ENCODE data around the gene ATP6V0D1.
"Not testable (repeated sequence)": the region's sequence is repeated elsewhere in the genome, so short reads cannot be mapped to it uniquely, and the experiment has no call there.

The ATP6V0D1 gene

GRCh38 chr16:67504031-67505021 lies 23.4 kb upstream of the ATP6V0D1 start:
- DNase-seq = peak; percentile 74 to 76

GRCh38 chr16:67499106-67499505 lies 18.1 kb upstream of the ATP6V0D1 start:
- no peak for DNase-seq

DNA sequence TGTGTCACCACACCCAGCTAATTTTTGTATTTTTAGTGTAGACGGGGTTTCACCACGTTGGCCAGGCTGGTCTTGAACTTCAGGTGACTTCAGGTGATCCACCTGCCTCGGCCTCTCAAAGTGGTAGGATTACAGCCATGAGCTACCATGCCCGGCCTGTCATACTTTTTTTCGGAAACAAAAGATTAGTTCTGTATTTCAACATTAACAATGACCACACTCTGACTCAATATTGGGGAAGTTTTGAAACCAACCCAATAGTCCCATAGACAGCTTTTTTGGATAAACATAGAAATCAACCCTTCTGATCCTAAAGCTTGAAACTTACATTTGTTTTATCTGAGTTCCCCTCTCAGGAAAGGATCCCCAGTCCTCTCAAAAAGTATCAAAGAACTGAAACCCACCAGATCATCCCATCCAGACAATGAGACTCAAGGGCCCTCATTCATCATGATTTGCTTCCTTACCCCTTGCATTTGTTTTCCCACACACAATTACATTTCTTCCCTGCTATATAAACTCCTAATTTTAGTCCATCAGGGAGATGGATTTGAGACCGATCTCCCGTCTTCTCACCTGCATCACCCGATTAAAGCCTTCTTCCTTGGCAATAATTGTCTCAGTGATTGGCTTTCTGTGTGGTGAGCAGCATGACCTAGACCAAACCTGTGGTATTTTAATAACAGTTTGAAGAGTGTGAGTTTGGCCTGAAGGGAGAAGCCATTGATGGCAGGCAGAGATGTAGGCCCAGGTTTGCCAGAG lies 9.6 kb upstream of the ATP6V0D1 start:
- DNase-seq = no peak

DNA sequence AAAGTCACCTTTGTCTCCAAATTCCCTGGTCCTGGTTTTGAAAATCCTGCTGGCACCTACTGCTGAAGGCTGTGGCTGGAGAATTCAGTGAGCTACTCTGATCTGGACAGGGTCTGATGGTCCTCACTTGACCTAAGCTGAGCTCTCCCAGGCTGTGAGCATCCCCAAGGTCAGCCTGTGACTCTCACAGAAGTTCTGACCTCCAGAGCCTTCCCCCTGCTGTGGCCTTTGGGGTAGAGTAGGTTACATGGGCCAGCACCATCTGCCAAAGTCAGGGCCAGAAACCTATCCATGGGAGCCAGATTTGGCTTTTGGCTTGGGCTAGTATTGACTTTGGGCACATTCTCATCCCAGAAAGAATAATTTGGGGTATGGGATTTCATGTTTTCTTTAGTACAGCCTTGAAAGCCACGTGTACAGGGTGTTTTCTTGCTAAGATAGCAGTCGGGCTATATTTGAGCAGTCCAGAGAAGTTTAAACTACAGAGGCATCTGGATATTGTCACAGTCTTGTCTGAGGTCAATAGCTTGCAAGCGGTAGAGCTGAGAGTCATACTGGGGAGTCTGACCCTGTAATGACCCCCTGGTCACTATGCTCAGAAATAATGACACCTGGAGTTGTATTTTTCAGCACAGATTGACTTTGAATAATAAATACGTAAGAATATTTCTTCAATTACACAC lies 8.6 kb upstream of the ATP6V0D1 start:
- no peak for DNase-seq

- not testable (repeated sequence) for DNase-seq
These were observed 6.6 kb upstream of the ATP6V0D1 start for GRCh38 chr16:67487561-67487960.

- no peak for DNase-seq
These were observed 5.8 kb upstream of the ATP6V0D1 start for GRCh38 chr16:67486805-67487204.

GRCh38 chr16:67483731-67484525 lies 3.0 kb upstream of the ATP6V0D1 start:
- DNase-seq = no peak

DNA sequence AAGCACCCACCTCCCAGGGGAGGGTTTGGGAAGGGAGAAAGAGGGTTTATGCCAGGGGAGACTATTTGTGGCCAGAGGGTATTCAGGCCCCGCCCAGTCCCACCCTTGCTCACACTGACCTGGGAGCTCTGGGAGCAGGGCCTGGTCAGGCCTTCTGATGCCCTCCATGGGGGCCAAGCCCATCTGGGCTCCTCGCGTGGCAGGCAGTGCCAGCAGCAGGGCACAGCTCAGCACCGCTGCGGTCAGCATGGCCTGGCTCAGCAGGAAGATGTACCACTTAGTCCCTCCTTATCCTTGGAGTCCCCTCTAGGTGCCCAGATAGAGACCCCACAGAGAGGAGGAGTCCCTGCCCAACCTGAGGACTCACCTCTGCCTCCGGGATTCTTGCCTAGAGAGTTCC lies 2.2 kb upstream of the ATP6V0D1 start, which contains the start of gene AGRP:
Gene AGRP, minus strand, starts transcription at position 398 of the 400 bp plus-strand sequence. Its CDS starts 149 bp downstream, at position 249.
- DNase-seq = no peak

DNA sequence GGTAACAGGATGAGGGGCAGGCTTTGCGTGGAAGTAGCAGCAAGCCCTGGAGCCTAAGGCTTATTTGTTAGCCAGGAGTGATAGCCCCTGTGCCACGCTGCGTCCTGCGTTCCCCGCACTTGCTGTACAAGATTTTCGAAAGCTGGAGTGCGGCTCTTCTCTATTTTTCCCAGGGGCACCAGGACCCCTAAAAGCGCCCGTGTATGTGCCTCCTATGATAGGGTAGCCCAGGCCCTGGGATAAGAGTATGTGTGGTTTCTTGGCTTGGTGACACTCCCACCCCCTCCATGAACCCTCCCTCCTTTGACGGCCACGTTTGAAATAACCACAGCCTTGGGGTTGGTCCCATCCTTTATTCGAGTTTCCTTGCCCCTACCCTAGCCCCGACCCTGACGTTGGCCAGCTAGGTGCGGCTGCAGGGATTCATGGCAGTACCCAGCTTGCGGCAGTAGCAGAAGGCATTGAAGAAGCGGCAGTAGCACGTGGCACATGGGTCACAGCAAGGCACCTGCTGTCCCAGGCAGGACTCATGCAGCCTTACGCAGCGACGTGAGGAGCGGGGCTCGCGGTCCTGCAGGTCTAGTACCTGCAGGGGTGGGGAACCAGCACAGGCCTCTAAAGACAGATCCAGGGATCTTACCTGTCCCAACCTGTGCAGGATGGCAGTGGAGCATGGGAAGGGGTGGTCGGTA lies 1.4 kb upstream of the ATP6V0D1 start:
- no peak for DNase-seq

DNA sequence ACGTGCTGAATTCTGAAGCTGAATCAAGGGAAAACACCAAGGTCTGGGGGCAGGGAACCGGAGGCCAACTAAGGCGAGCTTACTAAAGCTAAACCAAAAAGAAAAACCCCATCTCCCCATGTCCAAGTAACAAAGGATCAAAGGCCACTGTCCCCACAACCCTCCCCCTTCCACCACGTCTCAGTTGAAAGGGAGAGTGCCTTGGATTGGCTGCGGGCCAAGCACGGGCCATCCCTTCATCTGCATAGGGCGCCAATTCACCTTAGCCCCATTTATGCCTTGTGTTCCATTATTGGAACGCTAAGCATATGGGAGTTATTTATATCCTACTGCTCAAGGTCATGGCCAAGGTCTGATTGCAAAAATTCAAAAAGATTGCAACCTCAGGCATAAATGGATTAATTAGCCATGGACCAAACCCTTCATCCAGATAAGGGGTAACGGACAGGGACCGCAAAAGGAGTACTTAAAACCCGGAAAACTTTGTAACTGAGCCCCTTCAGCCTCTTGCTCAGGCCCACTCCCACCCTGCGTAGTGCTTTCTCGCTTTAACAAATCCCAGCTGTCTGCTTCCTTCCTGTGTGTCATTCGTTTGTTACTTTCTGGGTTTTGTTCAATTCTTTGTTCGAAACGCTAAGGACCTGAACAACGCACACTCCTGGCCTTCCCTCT lies 740 bp upstream of the ATP6V0D1 start:
- DNase-seq = peak in 1 of 2 donors; percentile 61

- DNase-seq = no peak
These were observed 2.9 kb downstream of the ATP6V0D1 start for GRCh38 chr16:67477960-67478554.

DNA sequence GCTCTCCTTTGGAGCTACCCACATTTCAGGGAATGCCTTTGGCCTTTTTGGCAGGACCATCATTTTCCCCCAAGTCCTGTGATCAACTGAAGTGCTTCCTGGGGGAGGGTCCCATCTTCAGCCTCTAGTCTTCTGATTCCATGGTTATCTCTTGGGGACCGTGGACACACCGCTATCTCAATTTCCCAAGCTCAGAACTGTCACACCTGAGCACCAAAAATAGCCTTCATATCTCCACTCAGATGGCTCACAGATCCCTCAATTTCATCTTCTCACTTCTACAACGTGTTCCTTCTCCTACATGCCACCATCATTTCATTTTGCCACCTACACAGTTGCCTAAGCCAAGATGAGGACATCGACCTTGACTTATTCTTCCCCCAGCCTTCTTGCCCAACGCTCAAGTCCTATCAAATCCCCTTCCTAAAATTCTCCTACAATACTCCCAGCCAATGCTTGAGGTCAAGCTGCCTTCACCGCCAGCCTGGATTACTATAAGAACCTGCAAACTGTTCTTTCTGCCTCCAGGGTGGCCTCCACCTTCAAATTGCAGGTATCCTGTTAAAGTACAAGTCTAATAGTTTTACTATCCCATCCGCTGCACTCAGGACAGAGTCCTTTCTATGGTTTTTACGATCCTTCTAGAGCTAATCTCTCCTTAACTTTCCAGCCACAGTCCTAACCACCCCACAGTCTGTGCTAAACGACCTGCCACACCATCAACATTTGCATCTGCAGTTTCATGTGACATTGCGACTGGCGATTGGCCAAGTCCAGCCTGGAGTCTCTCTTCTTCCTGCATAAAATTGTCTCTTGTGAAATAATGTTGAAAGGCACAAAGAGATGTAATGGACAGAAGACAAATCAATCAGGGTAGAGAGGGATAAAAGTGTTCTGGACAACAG lies 6.2 kb downstream of the ATP6V0D1 start:
- DNase-seq = no peak

GRCh38 chr16:67471758-67472384 lies 9.1 kb downstream of the ATP6V0D1 start:
- no peak for DNase-seq

GRCh38 chr16:67470359-67470758 lies 10.6 kb downstream of the ATP6V0D1 start:
- no peak for DNase-seq

GRCh38 chr16:67468731-67469130 lies 12.2 kb downstream of the ATP6V0D1 start:
- DNase-seq = no peak

DNA sequence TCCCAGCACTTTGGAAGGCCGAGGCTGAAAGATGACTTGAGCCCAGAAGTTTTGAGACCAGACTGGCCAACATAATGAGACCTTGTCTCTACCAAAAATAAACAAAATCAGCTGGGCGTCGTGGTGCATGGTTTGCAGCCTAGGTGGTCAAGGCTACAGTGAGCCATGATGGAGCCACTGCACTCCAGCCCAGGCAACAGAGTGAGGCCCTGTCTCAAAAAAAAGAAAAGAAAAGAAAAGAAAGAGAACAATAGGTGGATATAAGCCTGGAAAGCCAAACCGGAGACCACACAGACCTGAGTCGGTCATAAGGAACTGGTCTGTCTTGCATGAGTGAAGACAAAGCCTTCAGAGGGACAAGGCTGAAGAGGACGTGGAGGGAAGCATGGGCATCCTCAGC lies 14.4 kb downstream of the ATP6V0D1 start:
- DNase-seq = no peak

GRCh38 chr16:67464565-67464964 lies 16.4 kb downstream of the ATP6V0D1 start:
- no peak for DNase-seq

GRCh38 chr16:67463691-67464090 lies 17.3 kb downstream of the ATP6V0D1 start:
- DNase-seq = no peak

DNA sequence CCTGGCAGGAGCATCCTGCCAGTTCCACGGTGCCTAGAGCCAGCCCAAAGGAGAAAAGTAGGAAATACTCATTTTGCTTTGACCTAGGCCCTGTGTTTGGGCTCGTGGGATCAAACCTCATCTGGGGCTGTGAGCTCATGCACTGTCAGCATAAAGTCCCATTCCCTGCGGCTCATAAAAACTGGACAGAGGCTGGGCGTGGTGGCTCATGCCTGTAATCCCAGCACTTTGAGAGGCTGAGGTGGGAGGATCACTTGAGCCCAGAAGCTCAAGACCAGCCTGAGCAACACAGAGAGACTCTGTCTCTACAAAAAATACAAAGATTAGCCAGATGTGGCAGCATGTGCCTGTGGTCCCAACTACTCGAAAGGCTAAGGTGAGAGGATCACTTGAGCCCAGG lies 17.9 kb downstream of the ATP6V0D1 start:
- no peak for DNase-seq

All from CD4-positive, alpha-beta T cell treated with Interferon alpha-2 for 1 hour (primary cell).